Neural progenitor cell (in vitro differentiated cells): ENCODE data around the gene PIGC. TPM values are rescaled to one million over a fixed set of nuclear protein-coding genes. Genes with fewer than 3 reads are reported as not detected.

Source experiments
- DNase-seq: peaks from one replicate; pipeline ENCODE4 v3.0.0-alpha.2; 2016; ENCODE audit warnings: low spot score
- H2AFZ ChIP-seq: fragments of 200-600 bp; sonication (generic); replicated peaks from 2 replicates; pipeline ENCODE4 v1.6.1; 2016; ENCODE audit warnings: antibody characterized with exemption
- H3F3A ChIP-seq: fragments of 200-600 bp; sonication (generic); 2 replicates; pipeline ENCODE4 v1.6.1; 2016; ENCODE audit warnings: antibody characterized with exemption, low read depth
- H3K27ac ChIP-seq: fragments of 200-600 bp; sonication (generic); 2 replicates; pipeline ENCODE4 v1.5.1; 2016; ENCODE audit warnings: mild to moderate bottlenecking
- H3K27me3 ChIP-seq: fragments of 200-600 bp; sonication (generic); 2 replicates; pipeline ENCODE4 v1.6.1; 2016; ENCODE audit warnings: mild to moderate bottlenecking, moderate library complexity
- H3K36me3 ChIP-seq: fragments of 200-600 bp; sonication (generic); 2 replicates; pipeline ENCODE4 v1.5.1; 2016
- H3K4me1 ChIP-seq: fragments of 200-600 bp; sonication (generic); 2 replicates; pipeline ENCODE4 v1.6.1; 2016; ENCODE audit warnings: mixed run types
- H3K4me2 ChIP-seq: fragments of 200-600 bp; sonication (generic); 2 replicates; pipeline ENCODE4 v1.6.1; 2016
- H3K4me3 ChIP-seq: fragments of 200-600 bp; sonication (generic); 2 replicates; pipeline ENCODE4 v1.5.1; 2016
- H3K79me2 ChIP-seq: fragments of 200-600 bp; sonication (generic); 2 replicates; pipeline ENCODE4 v1.6.1; 2016; ENCODE audit warnings: low read depth
- H3K9ac ChIP-seq: fragments of 200-600 bp; sonication (generic); 2 replicates; pipeline ENCODE4 v1.6.1; 2016
- H3K9me3 ChIP-seq: fragments of 200-600 bp; sonication (generic); 2 replicates; pipeline ENCODE4 v1.5.1; 2016; ENCODE audit warnings: low read depth
- H4K20me1 ChIP-seq: fragments of 200-600 bp; sonication (generic); 2 replicates; pipeline ENCODE4 v1.6.1; 2016; ENCODE audit warnings: low read depth
- H3K27ac Mint-ChIP-seq: 3 replicates; pipeline ENCODE4 v1.8.0; 2021; ENCODE audit warnings: mixed read lengths
- H3K27me3 Mint-ChIP-seq: 2 replicates; pipeline ENCODE4 v1.8.0; 2022; ENCODE audit warnings: low read depth, mild to moderate bottlenecking, inconsistent platforms, moderate library complexity, mixed read lengths; ENCODE audit not compliant: insufficient read depth
- H3K36me3 Mint-ChIP-seq: 3 replicates; pipeline ENCODE4 v1.8.0; 2021; ENCODE audit warnings: mixed read lengths
- H3K4me1 Mint-ChIP-seq: 3 replicates; pipeline ENCODE4 v1.8.0; 2021; ENCODE audit warnings: mixed read lengths
- H3K4me3 Mint-ChIP-seq: 3 replicates; pipeline ENCODE4 v1.8.0; 2021; ENCODE audit warnings: mild to moderate bottlenecking, moderate library complexity, mixed read lengths
- H3K9me3 Mint-ChIP-seq: 3 replicates; pipeline ENCODE4 v1.8.0; 2020; ENCODE audit warnings: mixed read lengths
- CTCF ChIP-seq: fragments of 200-600 bp; sonication (generic); IDR thresholded peaks from 2 replicates; pipeline ENCODE4 v1.5.1; 2017; ENCODE audit warnings: antibody characterized with exemption, mild to moderate bottlenecking
- EZH2 ChIP-seq: fragments of 200-600 bp; sonication (generic); IDR thresholded peaks from 2 replicates; pipeline ENCODE4 v1.6.1; 2017; ENCODE audit warnings: antibody characterized with exemption, mild to moderate bottlenecking, moderate library complexity
- EZH2phosphoT487 ChIP-seq: fragments of 200-600 bp; sonication (generic); IDR thresholded peaks from 2 replicates; pipeline ENCODE4 v1.6.1; 2017; ENCODE audit warnings: antibody characterized with exemption
- total RNA-seq: library from RNA; depleted of rRNA; stranded (reverse); fragments of >200 nt; gene quantifications from 2 replicates; pipeline ENCODE4 v1.2.3, GENCODE V29; 2015; ENCODE audit warnings: low replicate concordance

PIGC gene
- total RNA-seq, 1 donor from 2014 or later: 39.4 TPM

GRCh38 chr1:172393354-172393753 is 50.5 kb downstream of the PIGC start:
- Mint-ChIP-seq H3K4me1 (peaks cover 24% of the 10 kb centered on the region), H3K27me3 (no peaks in the 10 kb centered on the region), H3K27ac (no peak overlapping the region), H3K9me3 (no peaks in the 10 kb centered on the region), H3K4me3 (no peak overlapping the region), H3K36me3 (no peaks in the 10 kb centered on the region)
- peaks cover 13% of the 10 kb centered on the region for H3K4me1 ChIP-seq
- no peaks in the 10 kb centered on the region for H4K20me1 ChIP-seq
- H3K79me2 ChIP-seq: no peaks in the 10 kb centered on the region
- no peaks in the 10 kb centered on the region for H3K36me3 ChIP-seq
- TF ChIP-seq EZH2 (no peak), CTCF (no peak), EZH2phosphoT487 (no peak)
- H3K9me3 ChIP-seq: no peaks in the 10 kb centered on the region
- no peak overlapping the region for H3K4me2 ChIP-seq
- H3F3A ChIP-seq: no peaks in the 10 kb centered on the region
- no peaks in the 10 kb centered on the region for H3K27me3 ChIP-seq
- no peak for DNase-seq
- no peak overlapping the region for H3K9ac ChIP-seq
- no peak overlapping the region for H2AFZ ChIP-seq
- H3K4me3 ChIP-seq: no peak overlapping the region
- no peak overlapping the region for H3K27ac ChIP-seq

GRCh38 chr1:172391976-172392375 is 51.9 kb downstream of the PIGC start:
- H3K27ac Mint-ChIP-seq: no peak overlapping the region
- H3K4me2 ChIP-seq: no peak overlapping the region
- peaks cover 24% of the 10 kb centered on the region for H3K4me1 Mint-ChIP-seq

More at GRCh38 chr1:172391976-172392375, 51.9 kb downstream of the PIGC start:
- DNase-seq: no peak
- no peaks in the 10 kb centered on the region for H3K9me3 ChIP-seq
- TF ChIP-seq CTCF: no peak
- no peak for TF ChIP-seq EZH2phosphoT487
- no peak for TF ChIP-seq EZH2
- H3K36me3 Mint-ChIP-seq: no peaks in the 10 kb centered on the region
- no peak overlapping the region for H3K9ac ChIP-seq
- H3K4me3 ChIP-seq: no peak overlapping the region
- no peaks in the 10 kb centered on the region for H3K27me3 ChIP-seq
- no peaks in the 10 kb centered on the region for H3F3A ChIP-seq
- peaks cover 13% of the 10 kb centered on the region for H3K4me1 ChIP-seq
- no peaks in the 10 kb centered on the region for H4K20me1 ChIP-seq
- H3K36me3 ChIP-seq: no peaks in the 10 kb centered on the region
- peaks cover 3% of the 10 kb centered on the region for H3K27me3 Mint-ChIP-seq
- H3K4me3 Mint-ChIP-seq: no peak overlapping the region
- no peaks in the 10 kb centered on the region for H3K79me2 ChIP-seq
- no peak overlapping the region for H3K27ac ChIP-seq
- no peak overlapping the region for H2AFZ ChIP-seq
- H3K9me3 Mint-ChIP-seq: no peaks in the 10 kb centered on the region

Other genes starting within 250 kb of the PIGC start
- 0.34 TPM in 1 of 2 replicates, not detected in the other for gene C1orf105, start 23.4 kb downstream of the PIGC start, total RNA-seq
- 73.5 and 109 TPM in 2 replicates for gene SUCO, start 89.1 kb upstream of the PIGC start, total RNA-seq
- gene FASLG, start 215.0 kb upstream of the PIGC start, total RNA-seq: not detected in 2 replicates